Left lung (tissue), 10 donors: Measurements from ENCODE around the gene PDE4B. TPM values are rescaled to one million over a fixed set of nuclear protein-coding genes. Genes with fewer than 3 reads are reported as not detected.
A peak's percentile ranks its signal among the peaks of the same experiment; 100 is the strongest.

Source experiments
- ATAC-seq: fragments of 200-7000 bp; cut with Tn5 transposase; one replicate; pipeline ENCODE4 v1.9.1; 2020; ENCODE audit warnings: moderate library complexity
- DNase-seq, 4 donors: peaks; one replicate each; pipeline ENCODE4 v3.0.0-alpha.2; 2013 to 2020
- H3K27ac ChIP-seq, 2 donors: fragments of 200-600 bp; sonication (generic) in 1 of 2; one replicate each; pipeline versions ENCODE4 v1.5.0 to v1.8.0; 2020 to 2021
- H3K27me3 ChIP-seq, 2 donors: fragments of 200-600 bp; sonication (generic) in 1 of 2; one replicate each; pipeline versions ENCODE4 v1.5.0 to v1.8.0; 2020 to 2021
- H3K36me3 ChIP-seq, 2 donors: fragments of 200-600 bp; sonication (generic) in 1 of 2; one replicate each; pipeline versions ENCODE4 v1.5.0 to v1.8.0; 2020 to 2021
- H3K4me1 ChIP-seq, 2 donors: fragments of 200-600 bp; one replicate each; pipeline ENCODE4 v1.8.0; 2021
- H3K4me3 ChIP-seq, 2 donors: fragments of 200-600 bp; sonication (generic) in 1 of 2; one replicate each; pipeline versions ENCODE4 v1.5.0 to v1.8.0; 2020 to 2021; ENCODE audit warnings: mild to moderate bottlenecking in 1 of 2
- H3K9me3 ChIP-seq, 2 donors: fragments of 200-600 bp; sonication (generic) in 1 of 2; one replicate each; pipeline versions ENCODE4 v1.5.0 to v1.8.0; 2020 to 2021
- CTCF ChIP-seq, 2 donors: fragments of 200-600 bp; sonication (generic) in 1 of 2; IDR thresholded peaks; one replicate each; pipeline versions ENCODE4 v1.5.0 to v1.8.0; 2021; ENCODE audit warnings: antibody characterized with exemption in 2 of 2
- intact Hi-C, 2 donors: fragments of 100-400 bp; cut with DNase I; formaldehyde crosslinking; loops; one replicate each; pipeline versions ENCODE4 v1.11.2 to v1.14.2; 2022
- polyA plus RNA-seq, 6 donors: library from polyadenylated mRNA; unstranded; fragments of 120-200 nt; gene quantifications; one replicate each; pipeline ENCODE4 v1.2.1, GENCODE V29; 2013; ENCODE audit not compliant: insufficient read length in 6 of 6
- total RNA-seq, 2 donors: library from RNA; stranded (reverse); fragmentation: NEBNext Ultra II Directional; extraction: Animal tissue kit (Norgen Biotek cat#: 25700); gene quantifications; one replicate each; pipeline ENCODE4 v1.2.1, GENCODE V29; 2021
- donor health status: DM: no; HTN: yes; CAD: no.
- donor health status: DM: no; HTN: no; CAD: no.

Gene PDE4B
- total and polyA plus RNA-seq, 8 donors = 8.6 to 50.7 (median 19.2) TPM

GRCh38 chr1:66271904-66272254 lies 479.2 kb downstream of the PDE4B start:
- DNase-seq (peak in 2 of 4 donors; percentile 76 to 79), ATAC-seq (peak; percentile 75)
- H3K36me3 ChIP-seq = no peaks in the 10 kb centered on the region
- H3K9me3 ChIP-seq = no peaks in the 10 kb centered on the region
- H3K27me3 ChIP-seq = no peaks in the 10 kb centered on the region
- intact Hi-C loops = loop anchor here in 1 of 2 donors (5.0 kb wide), 1 partner anchor 60 kb away; no protein-coding TSS in a partner anchor
- H3K4me1 ChIP-seq = peaks cover 29 to 76% of the 10 kb centered on the region in 2 donors
- TF ChIP-seq CTCF (IDR thresholded peaks at IDR 0.05) = no peak
- peak overlapping the region; percentile 77 to 79 for H3K27ac ChIP-seq
- no peak overlapping the region for H3K4me3 ChIP-seq

- ATAC-seq = no peak
- TF ChIP-seq CTCF (IDR thresholded peaks at IDR 0.05) = no peak
- H3K36me3 ChIP-seq = no peaks in the 10 kb centered on the region
- H3K4me3 ChIP-seq = no peak overlapping the region
- peak overlapping the region in 1 of 2 donors; percentile 73 for H3K27ac ChIP-seq
- no peak for DNase-seq
- H3K9me3 ChIP-seq = no peaks in the 10 kb centered on the region
- intact Hi-C loops = loop anchor here in 1 of 2 donors (5.0 kb wide), 1 partner anchor 59 kb away; no protein-coding TSS in a partner anchor
- peaks cover 36 to 84% of the 10 kb centered on the region in 2 donors for H3K4me1 ChIP-seq
- H3K27me3 ChIP-seq = no peaks in the 10 kb centered on the region
Observed at GRCh38 chr1:66273656-66274055, 481.0 kb downstream of the PDE4B start.

- intact Hi-C loops = loop anchor here in 1 of 2 donors (5.0 kb wide), 1 partner anchor 58 kb away; no protein-coding TSS in a partner anchor
- Histone ChIP-seq H3K4me3 (no peak overlapping the region), H3K4me1 (peaks cover 39 to 89% of the 10 kb centered on the region in 2 donors), H3K27me3 (no peaks in the 10 kb centered on the region), H3K27ac (peak overlapping the region in 1 of 2 donors; percentile 73), H3K9me3 (no peaks in the 10 kb centered on the region), H3K36me3 (no peaks in the 10 kb centered on the region)
- no peak for TF ChIP-seq CTCF (IDR thresholded peaks at IDR 0.05)
- ATAC-seq = no peak
- no peak for DNase-seq
Observed at GRCh38 chr1:66274634-66275033, 481.9 kb downstream of the PDE4B start.

GRCh38 chr1:66275083-66275482 lies 482.4 kb downstream of the PDE4B start:
- no peak for ATAC-seq
- peak overlapping the region in 1 of 2 donors; percentile 73 for H3K27ac ChIP-seq
- intact Hi-C loops = no loop called here

GRCh38 chr1:66275601-66276023 lies 482.9 kb downstream of the PDE4B start:
- Histone ChIP-seq H3K27ac (peak overlapping the region; percentile 8 to 73), H3K4me3 (no peak overlapping the region), H3K4me1 (peaks cover 33 to 82% of the 10 kb centered on the region in 2 donors), H3K9me3 (no peaks in the 10 kb centered on the region), H3K36me3 (no peaks in the 10 kb centered on the region), H3K27me3 (no peaks in the 10 kb centered on the region)
- no peak for TF ChIP-seq CTCF (IDR thresholded peaks at IDR 0.05)
- DNase-seq = peak in 1 of 4 donors; percentile 63
- intact Hi-C loops = no loop called here
- no peak for ATAC-seq

More at GRCh38 chr1:66275083-66275482, 482.4 kb downstream of the PDE4B start:
- peaks cover 38 to 87% of the 10 kb centered on the region in 2 donors for H3K4me1 ChIP-seq
- H3K36me3 ChIP-seq = no peaks in the 10 kb centered on the region
- H3K27me3 ChIP-seq = no peaks in the 10 kb centered on the region
- H3K9me3 ChIP-seq = no peaks in the 10 kb centered on the region
- TF ChIP-seq CTCF (IDR thresholded peaks at IDR 0.05) = no peak
- no peak for DNase-seq
- no peak overlapping the region for H3K4me3 ChIP-seq
